Stimulated activated naive CD8-positive, alpha-beta T cell treated with anti-CD3 and anti-CD28 coated beads, Interleukin-15, Interleukin-2, amounts not matched to agents 100 ng/mL and 50 ng/mL, for 24 hours (primary cell): ENCODE data around the gene ENAH.

Experiments
- H3K27ac Mint-ChIP-seq: one replicate; pipeline ENCODE4 v1.8.0; 2021; ENCODE audit warnings: mild to moderate bottlenecking, mixed read lengths
- H3K27me3 Mint-ChIP-seq: one replicate; pipeline ENCODE4 v1.8.0; 2021; ENCODE audit warnings: mixed read lengths
- H3K36me3 Mint-ChIP-seq: one replicate; pipeline ENCODE4 v1.8.0; 2021; ENCODE audit warnings: low read depth, mixed read lengths
- H3K4me1 Mint-ChIP-seq: one replicate; pipeline ENCODE4 v1.8.0; 2021; ENCODE audit warnings: low read depth, mixed read lengths
- H3K4me3 Mint-ChIP-seq: one replicate; pipeline ENCODE4 v1.8.0; 2021; ENCODE audit warnings: mild to moderate bottlenecking, mixed read lengths
- H3K9me3 Mint-ChIP-seq: one replicate; pipeline ENCODE4 v1.8.0; 2021; ENCODE audit warnings: mixed read lengths

The ENAH gene

DNA sequence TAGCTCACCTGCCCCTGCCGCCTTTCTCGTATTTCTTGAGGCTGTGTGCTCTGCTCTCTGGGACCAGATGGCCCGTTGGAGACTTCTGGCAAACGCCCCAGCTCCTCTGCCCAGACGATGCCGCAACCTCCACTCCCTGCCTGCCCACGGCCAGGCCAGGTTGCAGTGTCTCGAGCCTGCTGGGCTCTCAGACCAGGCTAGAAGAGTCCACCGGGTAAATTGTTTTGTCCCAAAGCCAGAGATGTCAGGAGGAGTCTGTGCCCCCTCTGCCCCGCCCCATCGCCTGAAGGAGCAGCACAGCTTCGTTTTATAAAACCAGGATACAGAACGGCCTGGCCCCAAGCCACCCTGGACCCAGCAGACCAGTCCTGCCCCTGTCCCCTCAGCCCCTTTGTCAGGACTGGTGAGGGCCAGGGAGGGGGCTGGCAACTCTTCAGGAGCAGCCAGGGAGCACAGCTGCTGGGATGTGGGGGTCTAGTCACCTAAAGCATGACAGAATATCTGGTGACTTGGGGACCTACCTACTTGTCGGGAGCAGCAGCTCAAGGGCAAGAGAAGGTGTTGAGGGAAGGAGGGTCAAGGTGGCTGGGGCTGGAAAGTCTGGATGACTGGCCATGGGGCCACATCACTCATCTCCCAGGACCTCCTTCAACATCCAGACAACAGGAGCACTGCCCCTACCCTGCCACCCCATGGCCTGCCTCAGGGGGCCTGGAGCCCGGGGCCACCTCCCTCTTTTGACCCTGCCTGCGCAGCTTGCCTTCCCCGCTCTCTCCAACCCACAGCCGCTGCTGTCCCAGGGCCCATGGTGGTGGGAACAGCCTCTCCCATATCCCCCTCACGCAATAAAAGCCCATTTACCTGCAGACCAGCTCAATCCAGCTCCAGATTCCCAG, 191.1 kb downstream of the ENAH start:
- Mint-ChIP-seq H3K4me3 (no peak overlapping the region), H3K9me3 (no peaks in the 10 kb centered on the region), H3K27ac (no peak overlapping the region), H3K4me1 (peaks cover 63% of the 10 kb centered on the region), H3K27me3 (no peaks in the 10 kb centered on the region), H3K36me3 (no peaks in the 10 kb centered on the region)

DNA sequence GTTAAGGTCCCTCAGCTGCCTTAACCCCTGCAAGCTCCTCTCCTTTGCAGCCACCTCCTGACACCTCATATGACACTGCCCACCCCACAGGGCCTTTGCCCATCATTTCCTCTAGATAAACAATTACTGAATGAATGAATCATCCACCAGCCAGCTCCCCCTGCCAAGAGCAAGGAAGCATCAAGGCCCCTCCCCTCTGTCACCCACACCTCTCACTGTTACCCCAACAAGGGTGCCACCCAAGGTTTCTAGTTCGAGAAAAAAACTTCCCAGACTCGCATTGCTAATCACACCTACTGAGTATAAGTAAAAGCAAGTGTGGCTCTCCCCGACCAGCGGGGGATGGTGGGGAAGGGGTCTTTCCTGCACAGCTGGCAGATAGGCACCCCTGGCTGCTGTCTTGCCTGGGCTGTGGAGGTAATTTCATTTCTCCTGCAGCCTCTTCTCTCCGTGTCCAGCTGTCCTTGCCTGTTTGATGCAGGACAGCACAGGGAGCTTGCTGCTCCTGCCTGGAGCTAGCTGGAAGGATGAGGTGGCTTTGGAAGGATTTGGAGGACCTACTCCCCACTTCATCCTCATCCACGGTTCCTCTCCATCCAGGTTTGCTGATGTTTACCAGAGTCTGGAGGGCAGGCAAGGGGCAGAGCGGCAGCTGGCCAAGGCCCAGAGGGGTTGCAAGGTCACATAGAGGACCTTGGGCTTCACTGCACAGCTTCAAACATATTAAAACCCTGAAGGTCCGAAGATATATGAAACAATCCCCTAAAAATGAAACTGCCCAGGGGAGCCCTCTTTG, 192.0 kb downstream of the ENAH start:
- H3K36me3 Mint-ChIP-seq, result no peaks in the 10 kb centered on the region

DNA sequence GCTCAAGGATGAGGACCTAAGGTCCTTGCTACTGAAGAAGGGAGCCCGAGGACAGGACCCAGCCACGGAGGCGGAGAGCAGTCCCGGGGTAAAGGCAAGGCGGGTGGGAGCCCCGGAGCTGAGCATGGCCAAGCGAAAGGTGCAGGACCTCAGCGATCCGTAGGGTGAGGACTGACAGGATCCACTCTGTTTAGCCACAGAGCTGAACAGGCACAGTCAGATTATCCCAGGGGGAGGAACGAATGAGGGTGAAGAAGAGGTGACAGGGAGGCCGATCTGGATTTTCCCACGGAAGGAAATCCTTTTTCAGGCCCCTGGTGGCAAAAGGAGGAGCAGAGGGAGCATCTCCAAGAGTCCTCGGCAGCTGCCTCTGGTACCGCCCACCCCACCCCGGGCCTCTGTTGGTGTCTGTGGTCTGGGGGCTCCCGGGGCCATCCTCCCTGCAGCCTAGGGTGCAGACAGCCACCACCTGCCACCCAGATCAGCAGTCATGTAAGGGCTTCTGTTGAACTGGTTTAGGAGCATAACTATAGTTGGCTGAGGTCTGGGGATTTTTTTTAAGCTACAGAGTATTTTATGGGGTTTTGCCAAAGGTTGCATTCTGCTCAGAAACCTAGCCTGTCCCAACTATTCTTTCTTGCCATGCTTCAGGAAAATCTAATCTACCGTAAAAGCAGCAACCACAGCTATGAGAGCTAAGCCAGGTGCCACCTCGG, 192.7 kb downstream of the ENAH start:
- H3K4me3 Mint-ChIP-seq, result peak overlapping the region; percentile 52
- no peaks in the 10 kb centered on the region for H3K9me3 Mint-ChIP-seq
- peak overlapping the region; percentile 77 for H3K27ac Mint-ChIP-seq
- no peaks in the 10 kb centered on the region for H3K36me3 Mint-ChIP-seq
- H3K27me3 Mint-ChIP-seq, result no peaks in the 10 kb centered on the region
- H3K4me1 Mint-ChIP-seq, result peaks cover 58% of the 10 kb centered on the region

More for the DNA sequence above, 192.0 kb downstream of the ENAH start:
- Mint-ChIP-seq H3K4me1 (peaks cover 58% of the 10 kb centered on the region), H3K27ac (peak overlapping the region; percentile 77), H3K4me3 (peak overlapping the region; percentile 52), H3K27me3 (no peaks in the 10 kb centered on the region), H3K9me3 (no peaks in the 10 kb centered on the region)

DNA sequence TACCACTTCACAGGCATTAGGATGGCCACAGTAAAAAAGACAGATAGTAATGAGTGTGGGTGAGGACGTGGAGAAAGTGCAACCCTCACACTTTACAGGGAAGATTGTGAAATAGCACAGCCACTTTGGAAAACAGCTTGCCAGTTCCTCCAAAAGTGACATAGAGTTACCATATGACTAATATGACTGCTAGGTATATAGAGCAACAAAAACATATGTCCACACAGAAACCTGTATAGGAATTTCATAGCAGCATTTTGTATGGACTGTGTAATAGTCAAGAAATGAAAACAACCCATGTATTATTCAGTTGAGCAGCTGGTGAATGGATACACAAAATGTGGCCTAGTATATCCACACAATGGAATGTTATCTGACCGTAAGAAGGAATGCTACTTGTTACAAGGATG, 194.7 kb downstream of the ENAH start:
- Mint-ChIP-seq H3K9me3 (no peaks in the 10 kb centered on the region), H3K4me3 (peak overlapping the region; percentile 15), H3K27me3 (no peaks in the 10 kb centered on the region), H3K36me3 (no peaks in the 10 kb centered on the region), H3K4me1 (peaks cover 75% of the 10 kb centered on the region), H3K27ac (peak overlapping the region; percentile 49)

DNA sequence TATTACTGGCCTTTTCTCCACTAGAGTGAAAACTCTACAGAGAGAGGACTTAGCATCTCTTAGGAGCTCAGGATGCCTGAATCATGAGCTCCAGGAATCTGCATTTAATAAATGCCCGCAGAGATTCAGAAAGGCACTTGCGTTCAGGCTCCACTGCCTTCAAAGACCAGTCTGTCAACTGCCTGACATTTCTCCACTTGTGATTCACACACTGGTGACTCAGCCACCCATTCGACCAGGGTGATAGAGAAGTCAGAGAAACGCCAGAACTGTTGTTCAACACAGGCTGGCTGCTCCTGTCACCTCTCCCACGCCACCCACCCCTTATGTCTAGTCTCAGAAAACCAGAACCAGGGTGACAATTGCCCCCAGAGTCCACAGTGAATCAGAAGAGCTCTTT, 198.2 kb downstream of the ENAH start:
- Mint-ChIP-seq H3K9me3 (no peaks in the 10 kb centered on the region), H3K4me1 (peaks cover 63% of the 10 kb centered on the region), H3K27ac (peak overlapping the region; percentile 82), H3K27me3 (no peaks in the 10 kb centered on the region), H3K4me3 (peak overlapping the region; percentile 55), H3K36me3 (no peaks in the 10 kb centered on the region)

DNA sequence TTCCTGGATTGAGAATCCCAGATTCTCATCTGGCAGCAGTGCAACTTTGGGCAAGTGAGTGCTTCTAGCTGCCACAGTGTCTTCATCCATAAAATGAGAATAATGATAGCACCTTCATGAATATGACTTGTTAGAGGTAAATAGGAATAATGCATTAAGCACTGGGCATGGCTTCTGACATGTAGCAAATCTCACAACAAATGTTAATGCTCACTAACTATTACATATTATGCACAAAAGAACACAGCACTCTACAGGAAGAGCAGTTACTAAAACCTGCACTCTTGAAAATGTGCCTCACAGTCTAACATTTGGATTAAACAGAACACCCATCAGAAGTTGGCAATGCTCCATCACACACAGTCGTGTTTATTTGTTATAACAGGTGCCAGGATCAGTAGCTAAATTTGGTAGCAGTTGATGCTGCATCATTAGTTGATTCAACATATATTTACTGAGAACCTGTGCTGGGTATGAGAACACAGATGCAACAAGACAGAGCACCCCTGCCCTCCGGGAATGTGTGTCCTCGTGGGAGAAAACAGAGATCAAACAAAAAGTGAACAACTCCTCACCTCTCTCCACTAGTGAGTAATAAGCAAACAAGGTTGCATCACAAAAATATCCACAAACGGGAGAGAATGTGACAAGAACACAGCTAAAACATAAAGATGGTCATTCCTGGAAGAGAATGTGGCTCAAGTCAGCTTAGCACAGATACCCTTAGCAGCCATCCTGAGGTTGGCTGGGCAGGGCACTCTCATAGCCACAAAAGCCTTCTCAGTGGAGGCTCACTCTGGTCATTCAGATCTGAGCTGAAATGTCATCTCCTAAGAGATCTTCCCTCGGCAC, 198.9 kb downstream of the ENAH start:
- Mint-ChIP-seq H3K4me3 (peak overlapping the region; percentile 55), H3K9me3 (no peaks in the 10 kb centered on the region), H3K4me1 (peaks cover 59% of the 10 kb centered on the region), H3K36me3 (no peaks in the 10 kb centered on the region), H3K27ac (peak overlapping the region; percentile 15), H3K27me3 (no peaks in the 10 kb centered on the region)

DNA sequence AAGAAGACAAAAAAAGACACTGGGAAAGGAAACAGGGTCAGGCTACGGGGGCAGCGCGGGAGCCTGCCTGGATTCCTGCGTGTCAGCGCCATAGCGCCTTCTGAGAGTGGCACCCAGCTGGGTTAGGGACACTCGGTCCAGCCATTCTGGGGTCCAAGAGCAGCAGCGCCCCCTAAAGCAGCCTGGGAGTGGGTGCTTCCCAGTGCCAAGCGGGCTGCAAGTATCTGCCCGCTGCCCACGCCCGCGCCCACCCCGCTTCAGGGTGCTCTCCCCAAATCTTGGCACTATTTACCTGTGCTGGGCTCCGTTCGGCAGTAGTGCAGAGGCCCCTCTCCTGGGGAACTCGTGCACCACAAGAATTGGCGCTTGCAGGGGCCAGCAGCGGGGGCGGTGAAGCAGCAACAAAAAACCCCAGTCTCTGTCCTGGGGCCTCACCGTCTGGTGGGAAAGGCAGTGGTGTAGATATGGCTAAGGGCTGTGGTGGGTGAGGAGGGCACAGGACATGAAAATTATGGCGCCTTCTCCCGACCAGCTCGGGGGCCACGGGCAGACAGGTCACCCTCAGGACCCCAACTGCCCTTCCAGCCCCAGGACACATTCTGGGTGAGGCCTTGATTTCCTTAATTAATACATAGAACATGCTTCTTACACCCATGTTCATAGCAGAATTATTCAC, 200.9 kb downstream of the ENAH start:
- H3K36me3 Mint-ChIP-seq, result no peaks in the 10 kb centered on the region
- no peaks in the 10 kb centered on the region for H3K9me3 Mint-ChIP-seq
- no peaks in the 10 kb centered on the region for H3K27me3 Mint-ChIP-seq
- H3K4me1 Mint-ChIP-seq, result peaks cover 51% of the 10 kb centered on the region
- no peak overlapping the region for H3K4me3 Mint-ChIP-seq
- H3K27ac Mint-ChIP-seq, result no peak overlapping the region

DNA sequence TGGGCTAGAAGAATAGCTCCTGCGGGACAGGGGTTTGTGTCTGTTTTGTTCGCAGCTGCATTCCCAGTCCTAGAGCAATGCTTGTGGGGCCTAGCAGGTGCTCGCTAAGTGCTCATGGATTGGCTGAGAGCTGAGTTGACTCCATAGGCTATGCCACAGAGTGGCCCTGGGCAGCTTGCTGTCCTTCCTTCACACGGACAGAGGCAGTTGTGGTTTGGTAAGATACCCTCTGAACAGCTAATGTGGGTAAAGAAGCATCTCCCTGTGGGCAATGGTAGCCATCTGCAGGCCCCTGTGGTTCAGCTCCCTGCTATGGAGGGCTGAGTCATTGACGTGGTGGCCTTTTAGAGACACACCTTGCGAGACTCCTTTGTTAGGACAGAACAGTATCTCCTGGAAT, 201.6 kb downstream of the ENAH start:
- H3K36me3 Mint-ChIP-seq, result no peaks in the 10 kb centered on the region
- H3K9me3 Mint-ChIP-seq, result no peaks in the 10 kb centered on the region
- peaks cover 53% of the 10 kb centered on the region for H3K4me1 Mint-ChIP-seq
- no peak overlapping the region for H3K4me3 Mint-ChIP-seq
- no peaks in the 10 kb centered on the region for H3K27me3 Mint-ChIP-seq
- peak overlapping the region; percentile 36 for H3K27ac Mint-ChIP-seq

DNA sequence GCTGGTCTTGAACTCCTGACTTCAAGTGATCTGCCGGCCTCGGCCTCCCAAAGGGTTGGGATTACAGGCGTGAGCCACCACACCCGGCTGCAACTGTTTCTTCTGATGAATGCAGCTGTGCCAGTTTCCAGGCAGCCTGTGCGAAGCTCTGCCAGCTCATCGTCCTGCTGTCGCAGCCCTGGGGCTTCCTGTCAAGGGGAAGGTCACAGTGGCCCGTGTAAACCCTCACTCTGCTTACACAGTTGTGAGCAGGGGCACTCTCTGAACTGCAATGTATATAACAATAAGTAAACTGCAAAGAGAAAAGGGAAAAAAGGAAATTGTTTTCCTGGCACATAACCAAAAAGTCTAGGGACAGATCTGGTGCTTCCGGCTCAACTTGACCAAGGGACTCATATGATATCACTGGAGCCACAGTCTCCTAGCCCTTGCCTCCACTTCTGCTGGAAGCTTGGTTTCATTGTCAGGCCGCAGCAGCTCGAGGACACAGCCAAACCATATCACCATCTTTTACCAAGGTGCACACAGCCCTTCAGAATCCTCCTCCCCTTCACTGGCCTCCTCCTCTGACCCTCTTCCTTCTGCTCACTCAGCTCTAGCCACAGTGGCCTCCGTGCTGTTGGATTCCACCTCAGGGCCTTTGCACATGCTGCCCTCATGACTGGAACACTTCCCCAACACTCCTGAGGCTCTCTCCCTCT, 202.3 kb downstream of the ENAH start:
- no peaks in the 10 kb centered on the region for H3K9me3 Mint-ChIP-seq
- H3K4me1 Mint-ChIP-seq, result peaks cover 56% of the 10 kb centered on the region
- no peaks in the 10 kb centered on the region for H3K27me3 Mint-ChIP-seq
- no peaks in the 10 kb centered on the region for H3K36me3 Mint-ChIP-seq
- H3K27ac Mint-ChIP-seq, result peak overlapping the region; percentile 36
- H3K4me3 Mint-ChIP-seq, result no peak overlapping the region

DNA sequence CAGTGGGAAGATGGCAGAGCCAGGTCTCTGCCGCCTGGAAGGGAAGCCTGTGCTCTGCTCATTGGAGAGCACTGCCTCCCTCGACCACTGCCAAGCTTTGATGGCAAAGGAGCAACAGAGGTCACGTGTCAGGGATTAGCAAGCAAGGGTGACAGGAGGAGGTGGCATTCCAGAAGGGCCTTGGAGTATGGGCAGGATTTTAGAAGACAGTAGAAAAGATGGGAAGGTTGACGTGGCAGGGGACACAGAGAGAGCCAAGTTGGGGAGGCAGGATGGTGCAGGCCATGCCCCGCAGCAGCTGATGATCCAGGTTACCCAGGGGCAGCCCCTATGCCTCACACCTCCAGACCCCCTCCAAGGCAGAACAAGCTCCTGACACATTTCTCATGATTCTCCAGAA, 203.1 kb downstream of the ENAH start:
- H3K4me3 Mint-ChIP-seq, result no peak overlapping the region
- H3K9me3 Mint-ChIP-seq, result no peaks in the 10 kb centered on the region
- no peaks in the 10 kb centered on the region for H3K27me3 Mint-ChIP-seq
- no peaks in the 10 kb centered on the region for H3K36me3 Mint-ChIP-seq
- H3K27ac Mint-ChIP-seq, result peak overlapping the region; percentile 61
- peaks cover 56% of the 10 kb centered on the region for H3K4me1 Mint-ChIP-seq

DNA sequence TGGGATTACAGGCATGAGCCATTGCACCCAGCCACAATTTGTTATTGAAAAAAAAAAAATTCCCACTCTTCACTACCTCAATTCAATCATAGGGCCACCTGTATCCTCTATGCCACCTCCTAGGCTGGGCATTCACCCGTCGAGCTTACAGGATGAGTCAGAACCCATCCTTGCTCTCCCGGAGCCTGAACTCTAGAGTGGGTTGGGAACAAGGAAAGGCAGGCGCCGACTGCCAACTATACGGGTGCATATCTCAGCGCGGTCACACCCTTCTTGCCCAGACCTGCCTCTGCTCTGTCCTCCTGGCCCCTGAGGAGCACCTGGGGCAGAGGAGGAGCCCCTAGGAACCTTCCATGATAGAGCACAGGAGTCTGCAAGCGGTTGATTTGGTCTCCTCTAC, 203.7 kb downstream of the ENAH start:
- Mint-ChIP-seq H3K4me1 (peaks cover 56% of the 10 kb centered on the region), H3K9me3 (no peaks in the 10 kb centered on the region), H3K4me3 (no peak overlapping the region), H3K27ac (peak overlapping the region; percentile 61), H3K27me3 (no peaks in the 10 kb centered on the region), H3K36me3 (no peaks in the 10 kb centered on the region)

DNA sequence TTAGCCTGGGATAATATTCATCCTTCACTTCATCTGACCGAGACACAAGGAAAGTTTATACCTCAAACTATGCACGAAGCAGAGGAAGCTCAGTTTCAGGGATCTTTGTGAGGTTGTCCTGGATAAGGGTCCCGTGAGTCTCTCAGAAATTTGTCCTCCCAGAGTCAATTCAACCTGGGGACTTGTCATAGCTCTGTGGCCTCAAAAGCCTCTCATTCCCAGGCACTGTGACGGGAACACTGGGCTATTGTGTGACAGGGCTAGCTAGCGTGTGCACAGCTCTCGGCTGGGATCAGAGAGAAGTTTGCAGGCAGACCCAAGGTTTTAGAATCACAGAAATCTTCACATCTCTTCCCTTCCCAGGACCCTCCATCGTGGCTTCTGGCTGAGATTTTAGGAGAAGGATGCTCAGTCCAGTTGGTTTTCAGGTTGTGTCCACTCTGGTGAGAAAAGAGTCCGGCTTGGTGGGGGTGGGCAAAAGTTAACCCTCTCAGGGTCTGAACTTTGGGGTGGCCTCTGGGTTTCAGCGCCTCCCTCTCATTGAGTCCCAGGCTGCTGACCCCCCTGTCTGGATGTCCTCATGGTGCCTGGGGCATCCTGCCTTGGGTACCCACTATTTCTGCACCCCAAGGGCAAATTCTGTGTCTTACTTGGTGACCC, 204.6 kb downstream of the ENAH start:
- no peak overlapping the region for H3K27ac Mint-ChIP-seq

DNA sequence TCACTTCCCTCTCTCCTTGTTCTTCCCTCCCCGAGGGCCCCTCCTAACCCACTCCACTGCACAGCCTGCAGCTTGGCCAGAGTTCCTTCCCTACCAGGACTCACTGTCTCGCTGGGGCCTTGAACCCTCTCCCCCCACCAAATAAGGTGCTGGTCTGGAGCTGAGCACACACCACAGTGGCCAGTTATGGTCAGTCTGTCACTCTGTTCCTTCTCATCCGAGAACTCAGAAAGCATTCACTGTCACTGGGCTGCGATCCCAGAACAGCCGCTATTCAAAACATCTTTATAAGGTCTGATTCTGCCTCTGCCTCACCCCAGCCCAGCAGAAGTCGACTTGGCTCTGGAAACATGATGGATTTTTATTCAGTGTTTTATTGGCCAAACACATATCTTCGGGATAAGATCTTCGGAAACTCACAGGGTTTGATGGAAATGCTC, 205.3 kb downstream of the ENAH start:
- Mint-ChIP-seq H3K27ac (peak overlapping the region; percentile 53), H3K9me3 (no peaks in the 10 kb centered on the region), H3K4me1 (peaks cover 57% of the 10 kb centered on the region), H3K36me3 (no peaks in the 10 kb centered on the region), H3K27me3 (no peaks in the 10 kb centered on the region), H3K4me3 (no peak overlapping the region)

More for the DNA sequence above, 204.6 kb downstream of the ENAH start:
- H3K4me1 Mint-ChIP-seq, result peaks cover 53% of the 10 kb centered on the region
- H3K36me3 Mint-ChIP-seq, result no peaks in the 10 kb centered on the region
- no peaks in the 10 kb centered on the region for H3K9me3 Mint-ChIP-seq
- no peaks in the 10 kb centered on the region for H3K27me3 Mint-ChIP-seq
- no peak overlapping the region for H3K4me3 Mint-ChIP-seq
